H1 (cell line): ENCODE measurements around the gene MACROD2. TPM values are rescaled to one million over a fixed set of nuclear protein-coding genes. Genes with fewer than 3 reads are reported as not detected.

Experiments
- CTCF ChIA-PET: fragments of 300-600 bp; sonication (Branson Sonifier 250); formaldehyde crosslinking; loops from one replicate; lab custom pipeline; 2021; ENCODE audit not compliant: partially characterized antibody; lab: Charles Lee
- POLR2A ChIA-PET: fragments of 300-600 bp; sonication (Branson Sonifier 250); formaldehyde crosslinking; loops from one replicate; lab custom pipeline; 2021; ENCODE audit warnings: inconsistent platforms; ENCODE audit not compliant: partially characterized antibody; lab: Charles Lee
- DNase-seq, 2 experiments: peaks; one replicate each; pipeline versions ENCODE4 v3.0.0 to v3.0.0-alpha.2; 2010 to 2022; ENCODE audit warnings: low spot score in 2 of 2, low read depth in 1 of 2, mixed read lengths in 1 of 2
- FAIRE-seq: peaks from 2 replicates; lab custom pipeline; 2011; peaks lifted over from hg19 to GRCh38; lab: Jason Lieb, UNC
- H2AFZ ChIP-seq: 2 replicates; pipeline ENCODE4 v1.8.1; 2012; ENCODE audit warnings: low read length, inconsistent platforms
- H2AK5ac ChIP-seq: 2 replicates; pipeline ENCODE4 v1.6.1; 2013; ENCODE audit warnings: low read depth, low read length
- H2BK120ac ChIP-seq: replicated peaks from 2 replicates; pipeline ENCODE3; 2013; ENCODE audit warnings: low read depth, low read length, inconsistent platforms
- H2BK12ac ChIP-seq: 2 replicates; pipeline ENCODE4 v1.6.1; 2013; ENCODE audit warnings: low read depth, low read length
- H2BK15ac ChIP-seq: 2 replicates; pipeline ENCODE4 v1.6.1; 2013; ENCODE audit warnings: low read length
- H2BK20ac ChIP-seq: 2 replicates; pipeline ENCODE4 v1.6.1; 2013; ENCODE audit warnings: low read length
- H2BK5ac ChIP-seq: 2 replicates; pipeline ENCODE4 v1.6.1; 2013; ENCODE audit warnings: low read depth, low read length
- H3K14ac ChIP-seq: 2 replicates; pipeline ENCODE4 v1.6.1; 2013; ENCODE audit warnings: inconsistent platforms; ENCODE audit not compliant: insufficient read length
- H3K18ac ChIP-seq: 2 replicates; pipeline ENCODE4 v1.6.1; 2013; ENCODE audit warnings: low read length; ENCODE audit errors: extremely low read depth
- H3K23ac ChIP-seq: 2 replicates; pipeline ENCODE4 v1.6.1; 2013; ENCODE audit warnings: inconsistent platforms; ENCODE audit not compliant: insufficient read length
- H3K23me2 ChIP-seq: 2 replicates; pipeline ENCODE4 v1.6.1; 2013; ENCODE audit warnings: low read depth, low read length
- H3K27ac ChIP-seq: 2 replicates; pipeline ENCODE4 v1.6.1; 2011; ENCODE audit warnings: low read depth, low read length, inconsistent platforms
- H3K27me3 ChIP-seq, 4 experiments: replicated peaks in 1 of 4; 1 replicate in 1 of 4; 2 replicates in 3 of 4; pipeline versions ENCODE4 v1.6.1 to v1.8.1; 2011 to 2013; ENCODE audit warnings: low read length in 3 of 4, mild to moderate bottlenecking in 3 of 4, inconsistent platforms in 2 of 4, mixed read lengths in 2 of 4, moderate library complexity in 1 of 4; ENCODE audit not compliant: control insufficient read depth in 3 of 4, insufficient read depth in 3 of 4; ENCODE audit errors: extremely low read depth in 1 of 4
- H3K36me3 ChIP-seq, 4 experiments: 2 replicates each; pipeline versions ENCODE4 v1.6.1 to v1.8.1; 2011 to 2013; ENCODE audit warnings: mild to moderate bottlenecking in 4 of 4, low read length in 3 of 4, moderate library complexity in 2 of 4, control low read depth in 1 of 4, inconsistent platforms in 1 of 4; ENCODE audit not compliant: insufficient read depth in 4 of 4, control insufficient read depth in 2 of 4
- H3K4ac ChIP-seq: replicated peaks from 2 replicates; pipeline ENCODE3; 2013; ENCODE audit warnings: low read length, low read depth, mixed read lengths, inconsistent platforms; ENCODE audit not compliant: insufficient read length
- H3K4me1 ChIP-seq, 4 experiments: replicated peaks in 1 of 4; 1 replicate in 1 of 4; 2 replicates in 3 of 4; pipeline versions ENCODE4 v1.6.1 to v1.8.1; 2011 to 2013; ENCODE audit warnings: low read length in 3 of 4, inconsistent platforms in 2 of 4, mixed read lengths in 1 of 4; ENCODE audit not compliant: insufficient read depth in 4 of 4, control insufficient read depth in 3 of 4
- H3K4me2 ChIP-seq, 2 experiments: 2 replicates each; pipeline versions ENCODE4 v1.6.1 to v1.8.1; 2011 to 2013; ENCODE audit warnings: low read depth in 2 of 2, low read length in 2 of 2, control low read depth in 1 of 2, inconsistent platforms in 1 of 2, mild to moderate bottlenecking in 1 of 2; ENCODE audit not compliant: insufficient read depth in 1 of 2
- H3K4me3 ChIP-seq, 4 experiments: fragments of 200-600, 300-600 bp in 1 of 4; sonication (generic), shearing (Covaris generic), sonication (Bioruptor Twin) in 1 of 4; 2 replicates each; pipeline versions ENCODE4 v1.5.1 to v1.8.1; 2011 to 2016; ENCODE audit warnings: low read length in 4 of 4, low read depth in 3 of 4, control low read depth in 2 of 4, inconsistent platforms in 2 of 4, mild to moderate bottlenecking in 2 of 4, mixed read lengths in 1 of 4, moderate library complexity in 1 of 4; ENCODE audit not compliant: insufficient read depth in 2 of 4; ENCODE audit errors: extremely low read depth in 1 of 4
- H3K56ac ChIP-seq: replicated peaks from 2 replicates; pipeline ENCODE3; 2013; ENCODE audit warnings: low read depth, mild to moderate bottlenecking, mixed read lengths, low read length, inconsistent platforms; ENCODE audit not compliant: insufficient read length
- H3K79me1 ChIP-seq: 2 replicates; pipeline ENCODE4 v1.6.1; 2013; ENCODE audit warnings: low read depth, low read length, control low read depth
- H3K79me2 ChIP-seq, 2 experiments: 2 replicates each; pipeline versions ENCODE4 v1.6.1 to v1.8.1; 2012 to 2013; ENCODE audit warnings: low read length in 2 of 2, mild to moderate bottlenecking in 2 of 2, inconsistent platforms in 1 of 2; ENCODE audit not compliant: insufficient read depth in 2 of 2, control insufficient read depth in 1 of 2
- H3K9ac ChIP-seq, 4 experiments: replicated peaks in 1 of 4; 1 replicate in 1 of 4; 2 replicates in 3 of 4; pipeline versions ENCODE4 v1.6.1 to v1.8.1; 2011 to 2013; ENCODE audit warnings: low read depth in 3 of 4, low read length in 3 of 4, control low read depth in 2 of 4, mild to moderate bottlenecking in 2 of 4, moderate library complexity in 2 of 4, inconsistent platforms in 1 of 4; ENCODE audit errors: extremely low read depth in 1 of 4
- H3K9me3 ChIP-seq, 2 experiments: 2 replicates each; pipeline versions ENCODE4 v1.6.1 to v1.8.1; 2012 to 2013; ENCODE audit warnings: mild to moderate bottlenecking in 2 of 2, moderate library complexity in 2 of 2, control low read depth in 1 of 2, inconsistent platforms in 1 of 2, low read depth in 1 of 2, low read length in 1 of 2, mixed read lengths in 1 of 2; ENCODE audit not compliant: insufficient read depth in 2 of 2
- H4K20me1 ChIP-seq, 2 experiments: replicated peaks in 1 of 2; 2 replicates each; pipeline versions ENCODE3 to v1.8.1; 2011 to 2013; ENCODE audit warnings: inconsistent platforms in 2 of 2, low read length in 2 of 2, mild to moderate bottlenecking in 1 of 2; ENCODE audit not compliant: insufficient read depth in 2 of 2, control insufficient read depth in 1 of 2
- H4K5ac ChIP-seq: 2 replicates; pipeline ENCODE4 v1.6.1; 2013; ENCODE audit warnings: low read length, low read depth, mixed read lengths, inconsistent platforms; ENCODE audit not compliant: insufficient read length
- H4K8ac ChIP-seq: 2 replicates; pipeline ENCODE4 v1.8.0; 2013; ENCODE audit warnings: mild to moderate bottlenecking, moderate library complexity, low read length, inconsistent platforms; ENCODE audit not compliant: insufficient read depth; ENCODE audit errors: extremely low read depth
- H4K91ac ChIP-seq: replicated peaks from 2 replicates; pipeline ENCODE3; 2013; ENCODE audit warnings: low read length, mixed read lengths, inconsistent platforms; ENCODE audit not compliant: insufficient read length
- ATF2 ChIP-seq: IDR thresholded peaks from 2 replicates; pipeline ENCODE4 v1.6.1; 2012; ENCODE audit warnings: low read length, inconsistent platforms
- BACH1 ChIP-seq: IDR thresholded peaks from 2 replicates; pipeline ENCODE4 v1.6.1; 2012; ENCODE audit warnings: low read length, improper control_type of control experiment
- BRCA1 ChIP-seq: IDR thresholded peaks from 2 replicates; pipeline ENCODE4 v1.6.1; 2012; ENCODE audit warnings: low read depth, low read length, improper control_type of control experiment
- CBX8 ChIP-seq: fragments of 300-800, 300-1000 bp; sonication (generic); IDR thresholded peaks from 2 replicates; pipeline ENCODE4 v1.7.1; 2016; ENCODE audit warnings: low read depth, low read length, borderline replicate concordance
- JUND ChIP-seq: IDR thresholded peaks from 2 replicates; pipeline ENCODE4 v1.6.1; 2011; ENCODE audit warnings: mild to moderate bottlenecking, improper control_type of control experiment, low read length
- KDM5A ChIP-seq: fragments of 200-600 bp; IDR thresholded peaks from 2 replicates; pipeline ENCODE4 v1.7.1; 2012; ENCODE audit warnings: mild to moderate bottlenecking, low read length, inconsistent platforms, mixed read lengths
- MAFK ChIP-seq: IDR thresholded peaks from 2 replicates; pipeline ENCODE4 v1.6.1; 2012; ENCODE audit warnings: low read depth, mild to moderate bottlenecking, improper control_type of control experiment, low read length
- POLR2AphosphoS5 ChIP-seq: IDR thresholded peaks from 2 replicates; pipeline ENCODE4 v1.6.1; 2011; ENCODE audit warnings: low read depth, low read length
- RBBP5 ChIP-seq: IDR thresholded peaks from 2 replicates; pipeline ENCODE4 v1.7.1; 2012; ENCODE audit warnings: low read depth, mild to moderate bottlenecking, inconsistent platforms, low read length, moderate library complexity, borderline replicate concordance
- RNF2 ChIP-seq: fragments of 200-900, 300-1000 bp; sonication (generic); IDR thresholded peaks from 2 replicates; pipeline ENCODE4 v1.7.1; 2016; ENCODE audit warnings: borderline replicate concordance, low read depth, mild to moderate bottlenecking, antibody characterized with exemption, low read length; ENCODE audit not compliant: poor library complexity, severe bottlenecking; ENCODE audit errors: missing control alignments
- SIN3A ChIP-seq, 2 experiments: IDR thresholded peaks in 1 of 2; conservative IDR thresholded peaks in 1 of 2; 2 replicates each; pipeline ENCODE4 v1.6.1; 2011 to 2012; ENCODE audit warnings: low read length in 2 of 2, improper control_type of control experiment in 1 of 2, low read depth in 1 of 2, mild to moderate bottlenecking in 1 of 2
- SIRT6 ChIP-seq: IDR thresholded peaks from one replicate; pipeline ENCODE4 v1.7.1; 2012; ENCODE audit warnings: low read length, inconsistent platforms
- SP1 ChIP-seq: IDR thresholded peaks from 2 replicates; pipeline ENCODE4 v1.6.1; 2011; ENCODE audit warnings: low read depth, low read length
- WGBS, 2 experiments: shearing (Covaris generic) in 1 of 2; methylation state at CpG; one replicate each; pipeline versions ENCODE4 v1.1.6 to v1.1.7; 2013 to 2015; ENCODE audit warnings: low lambda C conversion rate in 2 of 2, mixed read lengths in 2 of 2, inconsistent platforms in 1 of 2, low coverage in 1 of 2, missing lambda C conversion rate in 1 of 2; ENCODE audit not compliant: insufficient replicate concordance in 2 of 2, insufficient coverage in 1 of 2, insufficient read length in 1 of 2; ENCODE audit errors: extremely low coverage in 1 of 2, missing lambda C conversion rate in 1 of 2; 5-methylcytosine and 5-hydroxymethylcytosine counted together
- polyA plus RNA-seq, 7 experiments: library from polyadenylated mRNA; depleted of rRNA in 3 of 7; stranded (reverse) in 5 of 7; unstranded in 2 of 7; fragments of >200 nt in 5 of 7; fragments of 200-250 nt in 2 of 7; gene quantifications; 1 replicate in 5 of 7; 2 replicates in 1 of 7; 4 replicates in 1 of 7; pipeline versions ENCODE4 v1.2.1 to v1.2.3, GENCODE V29; 2011 to 2013; ENCODE audit warnings: missing spikeins in 2 of 7, mixed read lengths in 2 of 7
- total RNA-seq: library from RNA; stranded (reverse); fragmentation: NEBNext Ultra II Directional; extraction: Animal tissue kit (Norgen Biotek cat#: 25700); gene quantifications from 2 replicates; pipeline ENCODE4 v1.2.1, GENCODE V29; 2021

MACROD2 gene
- total and polyA plus RNA-seq, 2 of the 8 experiments (the other 6 are each of a cell fraction or from before 2014, with no cell fraction given), result 0.70 to 3.9 TPM

- no peaks in the 10 kb centered on the region for H3K9me3 ChIP-seq
- H3K23me2 ChIP-seq, result no peaks in the 10 kb centered on the region
- no peak for DNase-seq
- H2BK5ac ChIP-seq, result no peak overlapping the region
- H3K27ac ChIP-seq, result no peak overlapping the region
- no peak overlapping the region for H3K23ac ChIP-seq
- no peak overlapping the region for H3K9ac ChIP-seq
- no peak overlapping the region for H2BK15ac ChIP-seq
- H3K4me3 ChIP-seq, result no peak overlapping the region
- H4K91ac ChIP-seq, result no peak overlapping the region
- ChIA-PET CTCF (no interaction called here), POLR2A (no interaction called here)
- no peak overlapping the region for H3K4me2 ChIP-seq
- no peaks in the 10 kb centered on the region for H3K36me3 ChIP-seq
- no peaks in the 10 kb centered on the region for H3K4me1 ChIP-seq
- WGBS, 2 experiments, result 96% methylated on average over 11 of the region's 11 CpGs; no CpG with 5 or more reads in 1 of the 2 experiments
- no peaks in the 10 kb centered on the region for H3K27me3 ChIP-seq
- H3K18ac ChIP-seq, result no peak overlapping the region
- H4K5ac ChIP-seq, result no peak overlapping the region
- no peak for FAIRE-seq
- no peaks in the 10 kb centered on the region for H3K79me1 ChIP-seq
- H2BK120ac ChIP-seq, result no peak overlapping the region
- no peaks in the 10 kb centered on the region for H4K20me1 ChIP-seq
- no peak overlapping the region for H3K4ac ChIP-seq
- no peak overlapping the region for H3K56ac ChIP-seq
- no peak overlapping the region for H2BK12ac ChIP-seq
- H2AFZ ChIP-seq, result no peak overlapping the region
- no peak overlapping the region for H2AK5ac ChIP-seq
- H3K79me2 ChIP-seq, result no peaks in the 10 kb centered on the region
- no peak overlapping the region for H3K14ac ChIP-seq
- no peak overlapping the region for H2BK20ac ChIP-seq
- H4K8ac ChIP-seq, result no peak overlapping the region
- TF ChIP-seq JUND (no peak), POLR2AphosphoS5 (no peak), KDM5A (no peak), BACH1 (no peak), MAFK (no peak), RBBP5 (no peak), SP1 (no peak), ATF2 (no peak), RNF2 (no peak), SIN3A (conservative IDR thresholded peaks at IDR 0.05 in 1 of 2, IDR thresholded peaks at IDR 0.05 in 1 of 2; ENCODE audit: low read depth in 1 of 2, low read length in 2 of 2) (no peak), BRCA1 (no peak), SIRT6 (no peak), CBX8 (no peak)
Measured at GRCh38 chr20:15032352-15032622, 1037.0 kb downstream of the MACROD2 start.
